Measurements from ENCODE around the gene YOD1. TPM values are rescaled to one million over a fixed set of nuclear protein-coding genes. Genes with fewer than 3 reads are reported as not detected.

YOD1 gene
- total and polyA plus RNA-seq, 2 of the 13 experiments (the other 11 are each of a cell fraction or from before 2014, with no cell fraction given), result 3.4 to 9.1 TPM

DNA sequence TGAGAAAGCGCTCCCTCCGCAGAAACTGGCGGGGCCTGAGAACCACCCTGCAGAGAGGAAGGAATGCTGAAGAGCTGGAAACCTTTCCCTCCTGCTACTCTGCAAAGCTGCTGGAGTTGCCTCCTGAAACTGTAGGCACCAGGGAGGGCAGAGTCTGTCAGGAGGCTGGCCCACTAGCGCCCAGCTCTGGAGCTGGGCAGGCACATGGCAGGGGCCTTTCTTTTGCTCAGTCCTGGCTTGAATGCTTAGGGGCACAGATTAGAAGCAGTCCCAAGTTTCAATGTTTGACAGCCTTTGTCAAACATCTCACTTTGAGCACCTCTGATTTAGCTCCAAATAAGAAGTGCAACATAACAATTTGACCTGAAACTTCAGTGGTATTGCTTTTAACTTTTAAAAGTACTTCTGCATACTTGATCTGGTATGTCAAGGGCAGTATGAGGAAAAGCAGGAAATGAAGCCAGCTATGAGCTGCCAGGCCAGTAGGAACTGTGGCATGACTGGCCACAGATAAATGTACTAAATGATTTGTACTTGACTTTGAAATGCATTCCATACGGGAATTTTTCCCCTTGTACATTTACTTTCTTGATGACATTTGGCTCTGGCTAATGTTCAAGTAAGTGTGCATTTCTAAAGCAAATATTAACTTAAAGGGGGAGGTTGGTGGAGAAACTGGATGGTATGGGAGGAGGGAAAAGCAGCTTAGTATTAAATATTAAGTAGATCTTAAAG is 25.7 kb downstream of the YOD1 start (continued):
- TF ChIP-seq KDM5A (IDR thresholded peaks at IDR 0.05; ENCODE audit: borderline replicate concordance, low read length), result no peak
- TF ChIP-seq ZNF563 (CRISPR knock-in tag; IDR thresholded peaks at IDR 0.05), result no peak
- no peak for TF ChIP-seq ZNF33A (CRISPR knock-in tag; IDR thresholded peaks at IDR 0.05; ENCODE audit: borderline replicate concordance)
- TF ChIP-seq, protein P1, sequence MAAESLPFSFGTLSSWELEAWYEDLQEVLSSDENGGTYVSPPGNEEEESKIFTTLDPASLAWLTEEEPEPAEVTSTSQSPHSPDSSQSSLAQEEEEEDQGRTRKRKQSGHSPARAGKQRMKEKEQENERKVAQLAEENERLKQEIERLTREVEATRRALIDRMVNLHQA (CRISPR knock-in tag; IDR thresholded peaks at IDR 0.05), result no peak
- TF ChIP-seq, protein P2, sequence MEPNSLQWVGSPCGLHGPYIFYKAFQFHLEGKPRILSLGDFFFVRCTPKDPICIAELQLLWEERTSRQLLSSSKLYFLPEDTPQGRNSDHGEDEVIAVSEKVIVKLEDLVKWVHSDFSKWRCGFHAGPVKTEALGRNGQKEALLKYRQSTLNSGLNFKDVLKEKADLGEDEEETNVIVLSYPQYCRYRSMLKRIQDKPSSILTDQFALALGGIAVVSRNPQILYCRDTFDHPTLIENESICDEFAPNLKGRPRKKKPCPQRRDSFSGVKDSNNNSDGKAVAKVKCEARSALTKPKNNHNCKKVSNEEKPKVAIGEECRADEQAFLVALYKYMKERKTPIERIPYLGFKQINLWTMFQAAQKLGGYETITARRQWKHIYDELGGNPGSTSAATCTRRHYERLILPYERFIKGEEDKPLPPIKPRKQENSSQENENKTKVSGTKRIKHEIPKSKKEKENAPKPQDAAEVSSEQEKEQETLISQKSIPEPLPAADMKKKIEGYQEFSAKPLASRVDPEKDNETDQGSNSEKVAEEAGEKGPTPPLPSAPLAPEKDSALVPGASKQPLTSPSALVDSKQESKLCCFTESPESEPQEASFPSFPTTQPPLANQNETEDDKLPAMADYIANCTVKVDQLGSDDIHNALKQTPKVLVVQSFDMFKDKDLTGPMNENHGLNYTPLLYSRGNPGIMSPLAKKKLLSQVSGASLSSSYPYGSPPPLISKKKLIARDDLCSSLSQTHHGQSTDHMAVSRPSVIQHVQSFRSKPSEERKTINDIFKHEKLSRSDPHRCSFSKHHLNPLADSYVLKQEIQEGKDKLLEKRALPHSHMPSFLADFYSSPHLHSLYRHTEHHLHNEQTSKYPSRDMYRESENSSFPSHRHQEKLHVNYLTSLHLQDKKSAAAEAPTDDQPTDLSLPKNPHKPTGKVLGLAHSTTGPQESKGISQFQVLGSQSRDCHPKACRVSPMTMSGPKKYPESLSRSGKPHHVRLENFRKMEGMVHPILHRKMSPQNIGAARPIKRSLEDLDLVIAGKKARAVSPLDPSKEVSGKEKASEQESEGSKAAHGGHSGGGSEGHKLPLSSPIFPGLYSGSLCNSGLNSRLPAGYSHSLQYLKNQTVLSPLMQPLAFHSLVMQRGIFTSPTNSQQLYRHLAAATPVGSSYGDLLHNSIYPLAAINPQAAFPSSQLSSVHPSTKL (CRISPR knock-in tag; IDR thresholded peaks at IDR 0.05), result peak; percentile 99
- TF ChIP-seq RBAK (CRISPR knock-in tag; IDR thresholded peaks at IDR 0.05), result no peak
- TF ChIP-seq POLR2G (IDR thresholded peaks at IDR 0.05; ENCODE audit: low read depth, low read length), result no peak
- TF ChIP-seq, protein P3, sequence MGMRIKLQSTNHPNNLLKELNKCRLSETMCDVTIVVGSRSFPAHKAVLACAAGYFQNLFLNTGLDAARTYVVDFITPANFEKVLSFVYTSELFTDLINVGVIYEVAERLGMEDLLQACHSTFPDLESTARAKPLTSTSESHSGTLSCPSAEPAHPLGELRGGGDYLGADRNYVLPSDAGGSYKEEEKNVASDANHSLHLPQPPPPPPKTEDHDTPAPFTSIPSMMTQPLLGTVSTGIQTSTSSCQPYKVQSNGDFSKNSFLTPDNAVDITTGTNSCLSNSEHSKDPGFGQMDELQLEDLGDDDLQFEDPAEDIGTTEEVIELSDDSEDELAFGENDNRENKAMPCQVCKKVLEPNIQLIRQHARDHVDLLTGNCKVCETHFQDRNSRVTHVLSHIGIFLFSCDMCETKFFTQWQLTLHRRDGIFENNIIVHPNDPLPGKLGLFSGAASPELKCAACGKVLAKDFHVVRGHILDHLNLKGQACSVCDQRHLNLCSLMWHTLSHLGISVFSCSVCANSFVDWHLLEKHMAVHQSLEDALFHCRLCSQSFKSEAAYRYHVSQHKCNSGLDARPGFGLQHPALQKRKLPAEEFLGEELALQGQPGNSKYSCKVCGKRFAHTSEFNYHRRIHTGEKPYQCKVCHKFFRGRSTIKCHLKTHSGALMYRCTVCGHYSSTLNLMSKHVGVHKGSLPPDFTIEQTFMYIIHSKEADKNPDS (CRISPR knock-in tag; IDR thresholded peaks at IDR 0.05), result no peak
- TF ChIP-seq, protein P4, sequence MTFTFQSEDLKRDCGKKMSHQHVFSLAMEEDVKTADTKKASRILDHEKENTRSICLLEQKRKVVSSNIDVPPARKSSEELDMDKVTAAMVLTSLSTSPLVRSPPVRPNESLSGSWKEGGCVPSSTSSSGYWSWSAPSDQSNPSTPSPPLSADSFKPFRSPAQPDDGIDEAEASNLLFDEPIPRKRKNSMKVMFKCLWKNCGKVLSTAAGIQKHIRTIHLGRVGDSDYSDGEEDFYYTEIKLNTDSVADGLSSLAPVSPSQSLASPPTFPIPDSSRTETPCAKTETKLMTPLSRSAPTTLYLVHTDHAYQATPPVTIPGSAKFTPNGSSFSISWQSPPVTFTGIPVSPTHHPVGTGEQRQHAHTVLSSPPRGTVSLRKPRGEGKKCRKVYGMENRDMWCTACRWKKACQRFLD (CRISPR knock-in tag; IDR thresholded peaks at IDR 0.05; ENCODE audit: borderline replicate concordance), result no peak
- peak; percentile 79 for TF ChIP-seq RARA (CRISPR knock-in tag; IDR thresholded peaks at IDR 0.05)
- TF ChIP-seq ZMYM4 (CRISPR knock-in tag; IDR thresholded peaks at IDR 0.05), result no peak
- no peak for TF ChIP-seq ZNF484 (CRISPR knock-in tag; IDR thresholded peaks at IDR 0.05; ENCODE audit: borderline replicate concordance, low read depth)
- TF ChIP-seq MAFK (conservative IDR thresholded peaks at IDR 0.05 in 1 of 2, IDR thresholded peaks at IDR 0.05 in 1 of 2; ENCODE audit: low read length in 2 of 2), result no peak
- no peak for TF ChIP-seq ATRX (CRISPR knock-in tag; IDR thresholded peaks at IDR 0.05; ENCODE audit: borderline replicate concordance)
- TF ChIP-seq DMAP1 (CRISPR knock-in tag; IDR thresholded peaks at IDR 0.05), result no peak
- 0 out of 2 replicates have a peak, but pooled peaks have one; percentile 17 for TF ChIP-seq HMG20B (CRISPR knock-in tag; conservative IDR thresholded peaks at IDR 0.05)
- TF ChIP-seq, protein P5, sequence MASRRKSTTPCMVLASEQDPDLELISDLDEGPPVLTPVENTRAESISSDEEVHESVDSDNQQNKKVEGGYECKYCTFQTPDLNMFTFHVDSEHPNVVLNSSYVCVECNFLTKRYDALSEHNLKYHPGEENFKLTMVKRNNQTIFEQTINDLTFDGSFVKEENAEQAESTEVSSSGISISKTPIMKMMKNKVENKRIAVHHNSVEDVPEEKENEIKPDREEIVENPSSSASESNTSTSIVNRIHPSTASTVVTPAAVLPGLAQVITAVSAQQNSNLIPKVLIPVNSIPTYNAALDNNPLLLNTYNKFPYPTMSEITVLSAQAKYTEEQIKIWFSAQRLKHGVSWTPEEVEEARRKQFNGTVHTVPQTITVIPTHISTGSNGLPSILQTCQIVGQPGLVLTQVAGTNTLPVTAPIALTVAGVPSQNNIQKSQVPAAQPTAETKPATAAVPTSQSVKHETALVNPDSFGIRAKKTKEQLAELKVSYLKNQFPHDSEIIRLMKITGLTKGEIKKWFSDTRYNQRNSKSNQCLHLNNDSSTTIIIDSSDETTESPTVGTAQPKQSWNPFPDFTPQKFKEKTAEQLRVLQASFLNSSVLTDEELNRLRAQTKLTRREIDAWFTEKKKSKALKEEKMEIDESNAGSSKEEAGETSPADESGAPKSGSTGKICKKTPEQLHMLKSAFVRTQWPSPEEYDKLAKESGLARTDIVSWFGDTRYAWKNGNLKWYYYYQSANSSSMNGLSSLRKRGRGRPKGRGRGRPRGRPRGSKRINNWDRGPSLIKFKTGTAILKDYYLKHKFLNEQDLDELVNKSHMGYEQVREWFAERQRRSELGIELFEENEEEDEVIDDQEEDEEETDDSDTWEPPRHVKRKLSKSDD (CRISPR knock-in tag; IDR thresholded peaks at IDR 0.05; ENCODE audit: low read depth), result no peak
- TF ChIP-seq HCFC1 (IDR thresholded peaks at IDR 0.05; ENCODE audit: low read depth, low read length), result no peak
